ENCODE results near the gene NRXN3. TPM values are rescaled to one million over a fixed set of nuclear protein-coding genes. Genes with fewer than 3 reads are reported as not detected.

Gene NRXN3
- total RNA-seq, 1 experiment from 2014 or later = not detected

GRCh38 chr14:79448960-79449359, 1278.8 kb downstream of the NRXN3 start:
- Mint-ChIP-seq H3K4me1 (ENCODE audit: low read depth, unreplicated experiment) (no peaks in the 10 kb centered on the region), H3K27ac (ENCODE audit: unreplicated experiment) (no peak overlapping the region), H3K4me3 (ENCODE audit: low read depth, unreplicated experiment) (no peak overlapping the region), H3K36me3 (ENCODE audit: insufficient read depth, unreplicated experiment) (no peaks in the 10 kb centered on the region), H3K27me3 (ENCODE audit: unreplicated experiment) (no peaks in the 10 kb centered on the region), H3K9me3 (ENCODE audit: low read depth, unreplicated experiment) (peaks cover 10% of the 10 kb centered on the region)
- intact Hi-C loops (cut with micrococcal nuclease; ENCODE audit: unreplicated experiment) = no loop called here
- CTCF ChIA-PET = no interaction called here
- DNase-seq = no peak
- BruUV-seq (replicated peaks) = no TSS peak
- TF ChIP-seq CTCF (IDR thresholded peaks at IDR 0.05; ENCODE audit: unreplicated experiment) = no peak

- no peaks in the 10 kb centered on the region for H3K27me3 Mint-ChIP-seq (ENCODE audit: unreplicated experiment)
- TF ChIP-seq CTCF (IDR thresholded peaks at IDR 0.05; ENCODE audit: unreplicated experiment) = no peak
- no peak overlapping the region for H3K4me3 Mint-ChIP-seq (ENCODE audit: low read depth, unreplicated experiment)
- H3K4me1 Mint-ChIP-seq (ENCODE audit: low read depth, unreplicated experiment) = no peaks in the 10 kb centered on the region
- intact Hi-C loops (cut with micrococcal nuclease; ENCODE audit: unreplicated experiment) = no loop called here
- CTCF ChIA-PET = interaction anchor here (0.6 kb wide), 1 partner anchor 355 kb away, joined by 3 read pairs; no protein-coding TSS in a partner anchor
- H3K9me3 Mint-ChIP-seq (ENCODE audit: low read depth, unreplicated experiment) = peaks cover 5% of the 10 kb centered on the region
- H3K27ac Mint-ChIP-seq (ENCODE audit: unreplicated experiment) = no peak overlapping the region
- H3K36me3 Mint-ChIP-seq (ENCODE audit: insufficient read depth, unreplicated experiment) = no peaks in the 10 kb centered on the region
- no peak for DNase-seq
- BruUV-seq (replicated peaks) = no TSS peak
These were observed 1281.4 kb downstream of the NRXN3 start for GRCh38 chr14:79451601-79452000.

GRCh38 chr14:79453276-79453675, 1283.1 kb downstream of the NRXN3 start:
- H3K36me3 Mint-ChIP-seq (ENCODE audit: insufficient read depth, unreplicated experiment) = no peaks in the 10 kb centered on the region
- TF ChIP-seq CTCF (IDR thresholded peaks at IDR 0.05; ENCODE audit: unreplicated experiment) = no peak
- no peaks in the 10 kb centered on the region for H3K4me1 Mint-ChIP-seq (ENCODE audit: low read depth, unreplicated experiment)
- H3K27me3 Mint-ChIP-seq (ENCODE audit: unreplicated experiment) = no peaks in the 10 kb centered on the region
- no peak for DNase-seq
- BruUV-seq (replicated peaks) = no TSS peak
- H3K9me3 Mint-ChIP-seq (ENCODE audit: low read depth, unreplicated experiment) = peaks cover 5% of the 10 kb centered on the region
- no peak overlapping the region for H3K4me3 Mint-ChIP-seq (ENCODE audit: low read depth, unreplicated experiment)
- CTCF ChIA-PET = no interaction called here
- no peak overlapping the region for H3K27ac Mint-ChIP-seq (ENCODE audit: unreplicated experiment)
- intact Hi-C loops (cut with micrococcal nuclease; ENCODE audit: unreplicated experiment) = no loop called here

- BruUV-seq (replicated peaks) = no TSS peak
- no peak overlapping the region for H3K4me3 Mint-ChIP-seq (ENCODE audit: low read depth, unreplicated experiment)
- H3K27ac Mint-ChIP-seq (ENCODE audit: unreplicated experiment) = no peak overlapping the region
- CTCF ChIA-PET = no interaction called here
- no peak for DNase-seq
- no peaks in the 10 kb centered on the region for H3K27me3 Mint-ChIP-seq (ENCODE audit: unreplicated experiment)
- TF ChIP-seq CTCF (IDR thresholded peaks at IDR 0.05; ENCODE audit: unreplicated experiment) = no peak
- no peaks in the 10 kb centered on the region for H3K36me3 Mint-ChIP-seq (ENCODE audit: insufficient read depth, unreplicated experiment)
- no peaks in the 10 kb centered on the region for H3K9me3 Mint-ChIP-seq (ENCODE audit: low read depth, unreplicated experiment)
- H3K4me1 Mint-ChIP-seq (ENCODE audit: low read depth, unreplicated experiment) = no peaks in the 10 kb centered on the region
- intact Hi-C loops (cut with micrococcal nuclease; ENCODE audit: unreplicated experiment) = no loop called here
These were observed 1294.3 kb downstream of the NRXN3 start for GRCh38 chr14:79464468-79464867.
